ENCODE results near the gene SALL2.

DNA sequence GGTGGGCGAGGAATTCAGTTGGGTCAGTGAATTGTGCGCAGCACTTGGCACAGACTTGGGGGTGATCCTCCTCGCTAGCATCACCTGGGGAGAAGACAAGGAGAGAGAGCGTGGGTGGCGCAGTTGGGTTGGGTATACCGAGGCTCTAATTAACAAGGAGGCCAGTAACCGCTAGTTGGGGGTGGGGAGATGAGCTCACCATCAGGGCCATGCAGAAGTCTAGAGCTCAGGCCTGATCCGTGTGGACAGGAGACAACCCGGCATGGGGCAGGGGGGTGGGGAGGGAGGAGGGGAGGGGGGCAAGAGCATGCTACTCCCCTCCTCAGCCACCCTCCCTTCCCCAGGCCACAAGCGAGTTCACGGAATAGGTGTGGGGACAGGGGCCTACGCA is 580 bp downstream of the SALL2 start:
- TF ChIP-seq, protein P1, sequence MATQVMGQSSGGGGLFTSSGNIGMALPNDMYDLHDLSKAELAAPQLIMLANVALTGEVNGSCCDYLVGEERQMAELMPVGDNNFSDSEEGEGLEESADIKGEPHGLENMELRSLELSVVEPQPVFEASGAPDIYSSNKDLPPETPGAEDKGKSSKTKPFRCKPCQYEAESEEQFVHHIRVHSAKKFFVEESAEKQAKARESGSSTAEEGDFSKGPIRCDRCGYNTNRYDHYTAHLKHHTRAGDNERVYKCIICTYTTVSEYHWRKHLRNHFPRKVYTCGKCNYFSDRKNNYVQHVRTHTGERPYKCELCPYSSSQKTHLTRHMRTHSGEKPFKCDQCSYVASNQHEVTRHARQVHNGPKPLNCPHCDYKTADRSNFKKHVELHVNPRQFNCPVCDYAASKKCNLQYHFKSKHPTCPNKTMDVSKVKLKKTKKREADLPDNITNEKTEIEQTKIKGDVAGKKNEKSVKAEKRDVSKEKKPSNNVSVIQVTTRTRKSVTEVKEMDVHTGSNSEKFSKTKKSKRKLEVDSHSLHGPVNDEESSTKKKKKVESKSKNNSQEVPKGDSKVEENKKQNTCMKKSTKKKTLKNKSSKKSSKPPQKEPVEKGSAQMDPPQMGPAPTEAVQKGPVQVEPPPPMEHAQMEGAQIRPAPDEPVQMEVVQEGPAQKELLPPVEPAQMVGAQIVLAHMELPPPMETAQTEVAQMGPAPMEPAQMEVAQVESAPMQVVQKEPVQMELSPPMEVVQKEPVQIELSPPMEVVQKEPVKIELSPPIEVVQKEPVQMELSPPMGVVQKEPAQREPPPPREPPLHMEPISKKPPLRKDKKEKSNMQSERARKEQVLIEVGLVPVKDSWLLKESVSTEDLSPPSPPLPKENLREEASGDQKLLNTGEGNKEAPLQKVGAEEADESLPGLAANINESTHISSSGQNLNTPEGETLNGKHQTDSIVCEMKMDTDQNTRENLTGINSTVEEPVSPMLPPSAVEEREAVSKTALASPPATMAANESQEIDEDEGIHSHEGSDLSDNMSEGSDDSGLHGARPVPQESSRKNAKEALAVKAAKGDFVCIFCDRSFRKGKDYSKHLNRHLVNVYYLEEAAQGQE (IDR thresholded peaks at IDR 0.05; ENCODE audit: low read depth, low read length), result no peak
- TF ChIP-seq, protein P2, sequence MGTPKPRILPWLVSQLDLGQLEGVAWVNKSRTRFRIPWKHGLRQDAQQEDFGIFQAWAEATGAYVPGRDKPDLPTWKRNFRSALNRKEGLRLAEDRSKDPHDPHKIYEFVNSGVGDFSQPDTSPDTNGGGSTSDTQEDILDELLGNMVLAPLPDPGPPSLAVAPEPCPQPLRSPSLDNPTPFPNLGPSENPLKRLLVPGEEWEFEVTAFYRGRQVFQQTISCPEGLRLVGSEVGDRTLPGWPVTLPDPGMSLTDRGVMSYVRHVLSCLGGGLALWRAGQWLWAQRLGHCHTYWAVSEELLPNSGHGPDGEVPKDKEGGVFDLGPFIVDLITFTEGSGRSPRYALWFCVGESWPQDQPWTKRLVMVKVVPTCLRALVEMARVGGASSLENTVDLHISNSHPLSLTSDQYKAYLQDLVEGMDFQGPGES (IDR thresholded peaks at IDR 0.05; ENCODE audit: low read depth, low read length), result no peak
- TF ChIP-seq RAD21 (IDR thresholded peaks at IDR 0.05; ENCODE audit: low read length) (no peak), SMC3 (IDR thresholded peaks at IDR 0.05; ENCODE audit: low read depth, low read length) (no peak), MXI1 (IDR thresholded peaks at IDR 0.05; ENCODE audit: low read depth, low read length) (no peak), EZH2phosphoT487 (IDR thresholded peaks at IDR 0.05; ENCODE audit: borderline replicate concordance, low read depth) (no peak)
- TF ChIP-seq, protein P3, sequence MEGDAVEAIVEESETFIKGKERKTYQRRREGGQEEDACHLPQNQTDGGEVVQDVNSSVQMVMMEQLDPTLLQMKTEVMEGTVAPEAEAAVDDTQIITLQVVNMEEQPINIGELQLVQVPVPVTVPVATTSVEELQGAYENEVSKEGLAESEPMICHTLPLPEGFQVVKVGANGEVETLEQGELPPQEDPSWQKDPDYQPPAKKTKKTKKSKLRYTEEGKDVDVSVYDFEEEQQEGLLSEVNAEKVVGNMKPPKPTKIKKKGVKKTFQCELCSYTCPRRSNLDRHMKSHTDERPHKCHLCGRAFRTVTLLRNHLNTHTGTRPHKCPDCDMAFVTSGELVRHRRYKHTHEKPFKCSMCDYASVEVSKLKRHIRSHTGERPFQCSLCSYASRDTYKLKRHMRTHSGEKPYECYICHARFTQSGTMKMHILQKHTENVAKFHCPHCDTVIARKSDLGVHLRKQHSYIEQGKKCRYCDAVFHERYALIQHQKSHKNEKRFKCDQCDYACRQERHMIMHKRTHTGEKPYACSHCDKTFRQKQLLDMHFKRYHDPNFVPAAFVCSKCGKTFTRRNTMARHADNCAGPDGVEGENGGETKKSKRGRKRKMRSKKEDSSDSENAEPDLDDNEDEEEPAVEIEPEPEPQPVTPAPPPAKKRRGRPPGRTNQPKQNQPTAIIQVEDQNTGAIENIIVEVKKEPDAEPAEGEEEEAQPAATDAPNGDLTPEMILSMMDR (IDR thresholded peaks at IDR 0.05), result no peak
- TF ChIP-seq, protein P4, sequence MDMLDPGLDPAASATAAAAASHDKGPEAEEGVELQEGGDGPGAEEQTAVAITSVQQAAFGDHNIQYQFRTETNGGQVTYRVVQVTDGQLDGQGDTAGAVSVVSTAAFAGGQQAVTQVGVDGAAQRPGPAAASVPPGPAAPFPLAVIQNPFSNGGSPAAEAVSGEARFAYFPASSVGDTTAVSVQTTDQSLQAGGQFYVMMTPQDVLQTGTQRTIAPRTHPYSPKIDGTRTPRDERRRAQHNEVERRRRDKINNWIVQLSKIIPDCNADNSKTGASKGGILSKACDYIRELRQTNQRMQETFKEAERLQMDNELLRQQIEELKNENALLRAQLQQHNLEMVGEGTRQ (IDR thresholded peaks at IDR 0.05; ENCODE audit: borderline replicate concordance, low read depth, low read length), result no peak

All from SK-N-SH (cell line).